ENCODE measurements around the gene COA6. TPM values are rescaled to one million over a fixed set of nuclear protein-coding genes. Genes with fewer than 3 reads are reported as not detected.

COA6 gene
- polyA plus RNA-seq, 2 of the 4 experiments (the other 2 are of a cell fraction): 102 to 133 TPM

GRCh38 chr1:234373064-234373958 lies at the start of gene COA6 (continued):
- TF ChIP-seq JUN (IDR thresholded peaks at IDR 0.05) (peak; percentile 69 to 95; a peak in 4 of 5 replicates), ATOH8 (CRISPR knock-in tag; IDR thresholded peaks at IDR 0.05; ENCODE audit: low read depth) (no peak), E2F6 (IDR thresholded peaks at IDR 0.05; ENCODE audit: borderline replicate concordance, low read depth) (0 out of 2 replicates have a peak, but pooled peaks have one; percentile 22)

GRCh38 chr1:234324821-234325220 lies 48.4 kb upstream of the COA6 start:
- Histone ChIP-seq H3K4me1 (0 out of 3 replicates have a peak, but pooled peaks cover 2% of the 10 kb centered on the region), H3K9me3 (no peaks in the 10 kb centered on the region), H3K27ac (no peak overlapping the region), H3K4me2 (no peak overlapping the region), H3K4me3 (no peak overlapping the region)
- TF ChIP-seq REST (IDR thresholded peaks at IDR 0.05) (no peak), JUN (IDR thresholded peaks at IDR 0.05) (no peak), FOXS1 (CRISPR knock-in tag; IDR thresholded peaks at IDR 0.05) (no peak), CHD4 (IDR thresholded peaks at IDR 0.05; ENCODE audit: borderline replicate concordance) (no peak), RARB (CRISPR knock-in tag; IDR thresholded peaks at IDR 0.05) (no peak), MYC (IDR thresholded peaks at IDR 0.05; ENCODE audit: borderline replicate concordance, low read length) (no peak), MAX (IDR thresholded peaks at IDR 0.05) (no peak), CBX2 (IDR thresholded peaks at IDR 0.05; ENCODE audit: borderline replicate concordance, low read depth) (no peak), NR3C1 (IDR thresholded peaks at IDR 0.05) (no peak), RAD21 (conservative IDR thresholded peaks at IDR 0.05 in 1 of 2, IDR thresholded peaks at IDR 0.05 in 1 of 2) (no peak), CTCF (IDR thresholded peaks at IDR 0.05) (no peak), PHF8 (IDR thresholded peaks at IDR 0.05; ENCODE audit: borderline replicate concordance, low read depth) (no peak), ATOH8 (CRISPR knock-in tag; IDR thresholded peaks at IDR 0.05; ENCODE audit: low read depth) (no peak), FOSL2 (IDR thresholded peaks at IDR 0.05) (no peak), FOSL2 (CRISPR knock-in tag; IDR thresholded peaks at IDR 0.05) (no peak), RNF2 (IDR thresholded peaks at IDR 0.05; ENCODE audit: borderline replicate concordance, low read depth) (no peak)
- FAIRE-seq (no peak), ATAC-seq (no peak), DNase-seq (ENCODE audit: low read depth in 1 of 2, low spot score in 1 of 2) (no peak)
- WGBS (ENCODE audit: missing lambda C conversion rate): 86% methylated on average over 6 of the region's 6 CpGs
- ChIA-PET POLR2A (no interaction called here), CTCF (interaction anchor here (0.7 to 5.2 kb wide), 5 partner anchors 13 to 210 kb away, joined by 3 to 35 read pairs (median 8); no protein-coding TSS in a partner anchor)
